Measurements from ENCODE around the gene PTPRZ1. TPM values are rescaled to one million over a fixed set of nuclear protein-coding genes. Genes with fewer than 3 reads are reported as not detected.

PTPRZ1 gene
- total RNA-seq, 1 experiment from 2014 or later: 74.2 TPM

DNA sequence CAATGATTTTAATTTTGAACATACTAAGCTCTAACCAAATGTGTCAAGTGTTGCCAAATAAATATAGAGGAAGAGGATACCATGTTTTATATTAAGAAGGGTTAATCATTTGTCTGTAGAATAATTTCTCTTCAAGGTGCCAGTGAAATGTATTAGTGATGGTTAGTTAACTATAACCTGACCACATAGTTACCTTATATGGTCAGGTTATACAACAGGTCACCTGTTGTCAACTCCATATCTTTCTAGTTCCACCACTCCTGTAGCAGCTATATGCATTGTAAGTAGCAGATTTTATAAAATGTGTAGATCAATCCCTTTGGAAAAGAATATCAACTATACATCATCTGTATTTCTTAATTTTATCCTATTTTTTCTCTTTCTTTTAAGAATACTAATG lies 35.1 kb downstream of the PTPRZ1 start:
- Histone ChIP-seq H3T11ph (ENCODE audit: low read length) (no peak overlapping the region), H2BK12ac (ENCODE audit: insufficient read length, low read depth, low read length) (no peak overlapping the region), H3K4me2 (ENCODE audit: insufficient read depth, insufficient read length, low read length) (no peak overlapping the region), H3K9ac (ENCODE audit: extremely low read depth, insufficient read length, low read length) (no peak overlapping the region), H4K20me1 (ENCODE audit: control insufficient read depth, insufficient read depth, insufficient read length) (no peaks in the 10 kb centered on the region), H3K56ac (ENCODE audit: insufficient read length, low read depth, low read length) (no peak overlapping the region), H2AFZ (ENCODE audit: low read length) (no peak overlapping the region), H3K23me2 (ENCODE audit: insufficient read length, low read depth, low read length, poor library complexity, severe bottlenecking) (no peaks in the 10 kb centered on the region), H3K4ac (ENCODE audit: low read depth, low read length) (no peak overlapping the region), H3K9me3 (ENCODE audit: control insufficient read depth, low read depth, low read length) (no peaks in the 10 kb centered on the region), H3K79me1 (ENCODE audit: insufficient read depth, low read depth, low read length, poor library complexity, severe bottlenecking) (no peaks in the 10 kb centered on the region), H4K5ac (ENCODE audit: insufficient read length, low read depth, low read length) (no peak overlapping the region), H3K27ac (ENCODE audit: insufficient read length, low read depth, low read length) (no peak overlapping the region), H3K4me1 (ENCODE audit: insufficient read depth, low read length) (peaks cover 2% of the 10 kb centered on the region; the same call in 1 of the 2 replicates), H2AK5ac (ENCODE audit: insufficient read length, low read length) (no peak overlapping the region), H3K14ac (ENCODE audit: insufficient read depth, low read length) (no peak overlapping the region), H2BK120ac (ENCODE audit: low read depth, low read length, poor library complexity, severe bottlenecking) (no peak overlapping the region), H2BK5ac (ENCODE audit: insufficient read length, low read length) (no peak overlapping the region), H2BK20ac (ENCODE audit: low read depth, low read length, poor library complexity, severe bottlenecking) (no peak overlapping the region), H3K23ac (ENCODE audit: insufficient read length, low read depth, low read length) (no peak overlapping the region), H2BK15ac (ENCODE audit: low read depth, low read length) (no peak overlapping the region), H4K8ac (replicated peaks; ENCODE audit: insufficient read length, low read depth, low read length) (no peak overlapping the region), H4K91ac (ENCODE audit: insufficient read length, low read depth, low read length) (no peak overlapping the region), H3K27me3 (ENCODE audit: insufficient read depth, low read length) (no peaks in the 10 kb centered on the region), H3K79me2 (ENCODE audit: insufficient read depth, low read length) (peaks cover under 1% of the 10 kb centered on the region; the same call in 1 of the 2 replicates), H3K18ac (ENCODE audit: insufficient read length, low read depth, low read length) (no peak overlapping the region)
- no peaks in the 10 kb centered on the region for H3K9me3 Mint-ChIP-seq
- peaks cover 0 to 8% (median 0%) of the 10 kb centered on the region in 3 experiments; a peak in 5 of 7 replicates for H3K36me3 Mint-ChIP-seq (ENCODE audit: insufficient read depth in 1 of 3, low read depth in 3 of 3)
- TF ChIP-seq, protein P1, sequence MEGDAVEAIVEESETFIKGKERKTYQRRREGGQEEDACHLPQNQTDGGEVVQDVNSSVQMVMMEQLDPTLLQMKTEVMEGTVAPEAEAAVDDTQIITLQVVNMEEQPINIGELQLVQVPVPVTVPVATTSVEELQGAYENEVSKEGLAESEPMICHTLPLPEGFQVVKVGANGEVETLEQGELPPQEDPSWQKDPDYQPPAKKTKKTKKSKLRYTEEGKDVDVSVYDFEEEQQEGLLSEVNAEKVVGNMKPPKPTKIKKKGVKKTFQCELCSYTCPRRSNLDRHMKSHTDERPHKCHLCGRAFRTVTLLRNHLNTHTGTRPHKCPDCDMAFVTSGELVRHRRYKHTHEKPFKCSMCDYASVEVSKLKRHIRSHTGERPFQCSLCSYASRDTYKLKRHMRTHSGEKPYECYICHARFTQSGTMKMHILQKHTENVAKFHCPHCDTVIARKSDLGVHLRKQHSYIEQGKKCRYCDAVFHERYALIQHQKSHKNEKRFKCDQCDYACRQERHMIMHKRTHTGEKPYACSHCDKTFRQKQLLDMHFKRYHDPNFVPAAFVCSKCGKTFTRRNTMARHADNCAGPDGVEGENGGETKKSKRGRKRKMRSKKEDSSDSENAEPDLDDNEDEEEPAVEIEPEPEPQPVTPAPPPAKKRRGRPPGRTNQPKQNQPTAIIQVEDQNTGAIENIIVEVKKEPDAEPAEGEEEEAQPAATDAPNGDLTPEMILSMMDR (conservative IDR thresholded peaks at IDR 0.05): no peak
- H3K4me1 Mint-ChIP-seq: peaks cover 23 to 31% of the 10 kb centered on the region in 2 experiments
- H3K27me3 Mint-ChIP-seq (ENCODE audit: low read depth): no peaks in the 10 kb centered on the region; the same call in 1 of the 2 replicates
- DNase-seq: no peak
- H3K27ac Mint-ChIP-seq: peak overlapping the region in 1 of 3 experiments; percentile 81; a peak in 1 of 7 replicates
- H3K4me3 Mint-ChIP-seq: no peak overlapping the region
